ENCODE data around the gene SLC38A3. TPM values are rescaled to one million over a fixed set of nuclear protein-coding genes. Genes with fewer than 3 reads are reported as not detected.

Gene SLC38A3
- total RNA-seq, 4 donors from 2014 or later: 0.62 TPM; not detected in 3

GRCh38 chr3:50217681-50218080 lies 12.6 kb downstream of the SLC38A3 start:
- WGBS, 2 donors: 38 to 50% methylated on average over 7 to 10 of the region's 10 CpGs
- intact Hi-C loops (cut with DNase I; ENCODE audit: low total_unique reads): no loop called here
- no peak for TF ChIP-seq CTCF (IDR thresholded peaks at IDR 0.05)
- TF ChIP-seq POLR2A (IDR thresholded peaks at IDR 0.05): no peak

GRCh38 chr3:50218448-50218847 lies 13.4 kb downstream of the SLC38A3 start:
- DNase-seq (ENCODE audit: low spot score in 2 of 2): no peak
- WGBS, 2 donors: 95% methylated on average over 8 to 17 of the region's 17 CpGs
- H3K4me3 ChIP-seq (ENCODE audit: low read depth, poor library complexity, severe bottlenecking): no peak overlapping the region
- TF ChIP-seq POLR2A (IDR thresholded peaks at IDR 0.05): no peak
- TF ChIP-seq CTCF (IDR thresholded peaks at IDR 0.05): no peak
- intact Hi-C loops (cut with DNase I; ENCODE audit: low total_unique reads): no loop called here

More at GRCh38 chr3:50217681-50218080, 12.6 kb downstream of the SLC38A3 start:
- H3K4me3 ChIP-seq (ENCODE audit: low read depth, poor library complexity, severe bottlenecking): no peak overlapping the region
- no peak for DNase-seq (ENCODE audit: low spot score in 2 of 2)

- TF ChIP-seq POLR2A (IDR thresholded peaks at IDR 0.05) (no peak), CTCF (IDR thresholded peaks at IDR 0.05) (no peak)
- intact Hi-C loops (cut with DNase I; ENCODE audit: low total_unique reads): no loop called here
- WGBS, 2 donors: 89 to 93% methylated on average over 5 of the region's 5 CpGs
Measured at GRCh38 chr3:50219285-50219684, 14.2 kb downstream of the SLC38A3 start.

GRCh38 chr3:50220109-50220508 lies 15.0 kb downstream of the SLC38A3 start:
- no peak overlapping the region for H3K4me3 ChIP-seq (ENCODE audit: low read depth, poor library complexity, severe bottlenecking)
- WGBS, 2 donors: 79 to 80% methylated on average over 6 of the region's 6 CpGs
- intact Hi-C loops (cut with DNase I; ENCODE audit: low total_unique reads): no loop called here
- TF ChIP-seq POLR2A (IDR thresholded peaks at IDR 0.05): no peak
- no peak for TF ChIP-seq CTCF (IDR thresholded peaks at IDR 0.05)
- DNase-seq (ENCODE audit: low spot score in 2 of 2): no peak

More at GRCh38 chr3:50219285-50219684, 14.2 kb downstream of the SLC38A3 start:
- DNase-seq (ENCODE audit: low spot score in 2 of 2): no peak
- no peak overlapping the region for H3K4me3 ChIP-seq (ENCODE audit: low read depth, poor library complexity, severe bottlenecking)

- no peak overlapping the region for H3K4me3 ChIP-seq (ENCODE audit: low read depth, poor library complexity, severe bottlenecking)
- intact Hi-C loops (cut with DNase I; ENCODE audit: low total_unique reads): no loop called here
- TF ChIP-seq POLR2A (IDR thresholded peaks at IDR 0.05) (no peak), CTCF (IDR thresholded peaks at IDR 0.05) (no peak)
- 71 to 74% methylated on average over 2 to 4 of the region's 4 CpGs for WGBS, 2 donors
- DNase-seq (ENCODE audit: low spot score in 2 of 2): no peak
Measured at GRCh38 chr3:50221051-50221410, 16.0 kb downstream of the SLC38A3 start.

GRCh38 chr3:50221411-50222168 lies 16.5 kb downstream of the SLC38A3 start:
- DNase-seq (ENCODE audit: low spot score in 2 of 2): no peak
- TF ChIP-seq CTCF (IDR thresholded peaks at IDR 0.05): no peak
- TF ChIP-seq POLR2A (IDR thresholded peaks at IDR 0.05): no peak
- no peak overlapping the region for H3K4me3 ChIP-seq (ENCODE audit: low read depth, poor library complexity, severe bottlenecking)
- WGBS, 2 donors: 62 to 66% methylated on average over 11 to 12 of the region's 12 CpGs
- intact Hi-C loops (cut with DNase I; ENCODE audit: low total_unique reads): no loop called here
